Neuronal stem cell (in vitro differentiated cells): Measurements from ENCODE around the gene CD33. TPM values are rescaled to one million over a fixed set of nuclear protein-coding genes. Genes with fewer than 3 reads are reported as not detected.

Source experiments
- DNase-seq: peaks from one replicate; pipeline ENCODE4 v3.0.0-alpha.2; 2013; ENCODE audit warnings: low spot score
- H2AFZ ChIP-seq: one replicate; pipeline ENCODE4 v1.6.1; 2013; ENCODE audit warnings: mild to moderate bottlenecking, low read length, inconsistent platforms
- H2AK5ac ChIP-seq: 2 replicates; pipeline ENCODE4 v1.6.1; 2013; ENCODE audit warnings: low read depth, mild to moderate bottlenecking, inconsistent platforms, low read length, moderate library complexity, mixed read lengths
- H2BK120ac ChIP-seq: 2 replicates; pipeline ENCODE4 v1.6.1; 2013; ENCODE audit warnings: low read depth, mild to moderate bottlenecking, inconsistent platforms, low read length, moderate library complexity, mixed read lengths
- H2BK12ac ChIP-seq: one replicate; pipeline ENCODE4 v1.6.1; 2013; ENCODE audit warnings: low read length, inconsistent platforms
- H2BK15ac ChIP-seq: 2 replicates; pipeline ENCODE4 v1.6.1; 2013; ENCODE audit warnings: mild to moderate bottlenecking, low read length, inconsistent platforms, mixed read lengths
- H2BK5ac ChIP-seq: one replicate; pipeline ENCODE4 v1.6.1; 2013; ENCODE audit warnings: inconsistent platforms, mild to moderate bottlenecking, low read length, moderate library complexity
- H3K14ac ChIP-seq: one replicate; pipeline ENCODE4 v1.6.1; 2013; ENCODE audit warnings: low read length, inconsistent platforms
- H3K18ac ChIP-seq: 2 replicates; pipeline ENCODE4 v1.6.1; 2013; ENCODE audit warnings: low read length, inconsistent platforms
- H3K23ac ChIP-seq: 2 replicates; pipeline ENCODE4 v1.6.1; 2013; ENCODE audit warnings: low read depth, mild to moderate bottlenecking, mixed read lengths, low read length, inconsistent platforms; ENCODE audit not compliant: poor library complexity
- H3K27ac ChIP-seq: replicated peaks from 3 replicates; pipeline ENCODE4 v1.5.1; 2013; ENCODE audit warnings: low read length, inconsistent platforms
- H3K27me3 ChIP-seq, 3 experiments: 2 replicates each; pipeline ENCODE4 v1.6.1; 2013; ENCODE audit warnings: low read length in 3 of 3, mild to moderate bottlenecking in 2 of 3, inconsistent platforms in 1 of 3, low read depth in 1 of 3, mixed read lengths in 1 of 3, moderate library complexity in 1 of 3; ENCODE audit not compliant: control insufficient read depth in 3 of 3, insufficient read depth in 3 of 3
- H3K36me3 ChIP-seq, 2 donors: replicated peaks in 1 of 2; 2 replicates each; pipeline ENCODE4 v1.6.1; 2013; ENCODE audit warnings: low read length in 2 of 2; ENCODE audit not compliant: control insufficient read depth in 2 of 2, insufficient read depth in 2 of 2
- H3K4ac ChIP-seq: 2 replicates; pipeline ENCODE4 v1.6.1; 2013; ENCODE audit warnings: inconsistent platforms, mild to moderate bottlenecking, low read length, moderate library complexity
- H3K4me1 ChIP-seq, 2 donors: 1 replicate in 1 of 2; 2 replicates in 1 of 2; pipeline ENCODE4 v1.6.1; 2013; ENCODE audit warnings: low read length in 2 of 2, low read depth in 1 of 2; ENCODE audit not compliant: control insufficient read depth in 2 of 2, insufficient read depth in 1 of 2
- H3K4me2 ChIP-seq: one replicate; pipeline ENCODE4 v1.6.1; 2013; ENCODE audit warnings: mild to moderate bottlenecking, low read length, inconsistent platforms; ENCODE audit not compliant: insufficient read depth, poor library complexity, severe bottlenecking
- H3K4me3 ChIP-seq, 2 donors: 2 replicates each; pipeline ENCODE4 v1.5.1; 2013; ENCODE audit warnings: low read length in 2 of 2, mild to moderate bottlenecking in 2 of 2, inconsistent platforms in 1 of 2, moderate library complexity in 1 of 2
- H3K79me1 ChIP-seq: one replicate; pipeline ENCODE4 v1.6.1; 2013; ENCODE audit warnings: low read depth, mild to moderate bottlenecking, inconsistent platforms, low read length, moderate library complexity
- H3K9ac ChIP-seq: one replicate; pipeline ENCODE4 v1.6.1; 2013; ENCODE audit warnings: mild to moderate bottlenecking, low read depth, low read length, inconsistent platforms; ENCODE audit not compliant: poor library complexity
- H3K9me3 ChIP-seq, 2 donors: replicated peaks in 1 of 2; 2 replicates each; pipeline versions ENCODE3 to v1.6.1; 2013; ENCODE audit warnings: low read length in 2 of 2, mild to moderate bottlenecking in 2 of 2, inconsistent platforms in 1 of 2, low read depth in 1 of 2, mixed read lengths in 1 of 2, moderate library complexity in 1 of 2; ENCODE audit not compliant: control insufficient read depth in 2 of 2, insufficient read depth in 1 of 2
- H4K8ac ChIP-seq: one replicate; pipeline ENCODE4 v1.6.1; 2013; ENCODE audit warnings: low read depth, mild to moderate bottlenecking, inconsistent platforms, low read length, moderate library complexity
- H4K91ac ChIP-seq: one replicate; pipeline ENCODE4 v1.6.1; 2013; ENCODE audit warnings: low read length, low read depth, mild to moderate bottlenecking, inconsistent platforms; ENCODE audit not compliant: poor library complexity
- WGBS, 2 donors: extraction: QIAGEN DNeasy Blood & Tissue Kit; methylation state at CpG; one replicate each; pipeline ENCODE4 v1.1.7; 2013; ENCODE audit warnings: missing lambda C conversion rate in 2 of 2, mixed read lengths in 1 of 2; ENCODE audit not compliant: insufficient read length in 2 of 2, insufficient replicate concordance in 1 of 2; ENCODE audit errors: extremely low coverage in 2 of 2; 5-methylcytosine and 5-hydroxymethylcytosine counted together
- small RNA-seq: library from polyadenylated mRNA; stranded (forward); fragments of <200 nt; extraction: miRNeasy Mini kit (QIAGEN cat#:217004); gene quantifications from one replicate; pipeline ENCODE3, GENCODE V24; 2013; ENCODE audit not compliant: insufficient read depth

CD33 gene

GRCh38 chr19:51282335-51282734, 57.5 kb downstream of the CD33 start:
- WGBS, 2 donors, result no CpG with 5 or more reads among the region's 4 CpGs
- no peak overlapping the region for H3K23ac ChIP-seq
- H3K4me1 ChIP-seq, result no peaks in the 10 kb centered on the region
- no peaks in the 10 kb centered on the region for H3K79me1 ChIP-seq
- H3K36me3 ChIP-seq, result no peaks in the 10 kb centered on the region
- H2BK120ac ChIP-seq, result no peak overlapping the region
- no peak overlapping the region for H4K8ac ChIP-seq
- no peak overlapping the region for H3K4ac ChIP-seq
- H3K4me3 ChIP-seq, result no peak overlapping the region
- no peak overlapping the region for H4K91ac ChIP-seq
- no peak overlapping the region for H3K14ac ChIP-seq
- no peak overlapping the region for H2AFZ ChIP-seq
- no peak overlapping the region for H3K27ac ChIP-seq
- peaks cover 0 to 4% (median 0%) of the 10 kb centered on the region in 3 experiments for H3K27me3 ChIP-seq
- H3K18ac ChIP-seq, result no peak overlapping the region
- DNase-seq, result no peak
- no peak overlapping the region for H2BK12ac ChIP-seq
- no peak overlapping the region for H3K9ac ChIP-seq
- peaks cover 0 to 6% of the 10 kb centered on the region in 2 donors for H3K9me3 ChIP-seq
- no peak overlapping the region for H3K4me2 ChIP-seq
- no peak overlapping the region for H2BK5ac ChIP-seq
- H2AK5ac ChIP-seq, result no peak overlapping the region
- H2BK15ac ChIP-seq, result no peak overlapping the region

DNA sequence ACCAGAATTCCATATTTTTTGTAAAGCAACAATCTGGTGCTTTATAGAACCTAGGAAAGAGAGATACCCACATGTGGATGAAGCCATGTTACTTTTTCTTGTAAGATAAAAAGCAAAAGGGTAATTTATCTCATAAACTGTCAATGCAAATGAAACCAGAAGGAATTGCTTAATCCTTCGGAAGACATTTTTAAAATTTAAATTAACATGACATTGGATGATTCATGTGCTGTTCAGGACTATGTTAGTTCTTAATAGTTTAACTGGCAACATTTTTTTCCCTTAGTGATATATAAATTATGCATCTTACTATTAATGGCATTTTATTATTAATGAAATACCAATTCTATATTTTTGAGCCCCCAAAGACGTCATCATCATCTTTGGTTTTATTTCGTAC, 60.8 kb downstream of the CD33 start:
- Histone ChIP-seq H3K18ac (no peak overlapping the region), H2BK15ac (no peak overlapping the region), H3K4ac (no peak overlapping the region), H2AK5ac (no peak overlapping the region), H3K27ac (no peak overlapping the region), H3K36me3 (no peaks in the 10 kb centered on the region), H3K4me2 (no peak overlapping the region), H3K23ac (no peak overlapping the region), H3K4me3 (no peak overlapping the region), H4K91ac (no peak overlapping the region), H2AFZ (no peak overlapping the region), H4K8ac (no peak overlapping the region), H2BK5ac (no peak overlapping the region), H3K27me3 (peaks cover 0 to 4% (median 0%) of the 10 kb centered on the region in 3 experiments), H3K9ac (no peak overlapping the region), H3K14ac (no peak overlapping the region), H3K9me3 (no peaks in the 10 kb centered on the region), H3K79me1 (no peaks in the 10 kb centered on the region), H2BK120ac (no peak overlapping the region), H3K4me1 (no peaks in the 10 kb centered on the region), H2BK12ac (no peak overlapping the region)
- no CpG with 5 or more reads among the region's 3 CpGs for WGBS, 2 donors
- no peak for DNase-seq

Small RNA genes within 50 kb of the gene (small RNA-seq; reads per million reads assigned to genes)
- not detected for gene MIR8074
